Psoas muscle (tissue), 8 donors: ENCODE results near the gene FGD4. TPM values are rescaled to one million over a fixed set of nuclear protein-coding genes. Genes with fewer than 3 reads are reported as not detected.

Experiments used
- ATAC-seq, 4 donors: fragments of 200-7000 bp; cut with Tn5 transposase; one replicate each; pipeline ENCODE4 v1.9.1; 2020; ENCODE audit warnings: moderate library complexity in 3 of 4, mild to moderate bottlenecking in 2 of 4
- DNase-seq, 2 donors: peaks; one replicate each; pipeline ENCODE4 v3.0.0-alpha.2; 2020
- H3K27ac ChIP-seq: fragments of 200-600 bp; one replicate; pipeline ENCODE4 v1.8.0; 2022
- H3K27me3 ChIP-seq, 3 donors: fragments of 200-600 bp in 1 of 3; one replicate each; pipeline versions ENCODE4 v1.6.1 to v1.8.0; 2013 to 2022; ENCODE audit warnings: low read length in 2 of 3, mild to moderate bottlenecking in 2 of 3, moderate library complexity in 1 of 3; ENCODE audit not compliant: insufficient read depth in 3 of 3
- H3K36me3 ChIP-seq, 2 donors: fragments of 200-600 bp in 1 of 2; one replicate each; pipeline versions ENCODE4 v1.6.1 to v1.8.0; 2013 to 2022; ENCODE audit warnings: low read depth in 1 of 2, mild to moderate bottlenecking in 1 of 2, moderate library complexity in 1 of 2; ENCODE audit not compliant: insufficient read depth in 1 of 2
- H3K4me1 ChIP-seq: fragments of 200-600 bp; one replicate; pipeline ENCODE4 v1.8.0; 2022
- H3K4me3 ChIP-seq: fragments of 200-600 bp; one replicate; pipeline ENCODE4 v1.8.0; 2022; ENCODE audit warnings: mild to moderate bottlenecking
- H3K9me3 ChIP-seq: fragments of 200-600 bp; one replicate; pipeline ENCODE4 v1.8.0; 2022
- WGBS, 3 donors: extraction: QIAGEN DNeasy Blood & Tissue Kit; methylation state at CpG; one replicate each; pipeline versions ENCODE4 v1.1.6 to v1.1.7; 2013; 5-methylcytosine and 5-hydroxymethylcytosine counted together
- intact Hi-C, 2 donors: fragments of 100-400 bp; cut with DNase I; formaldehyde crosslinking; loops; one replicate each; pipeline versions ENCODE4 v1.11.0 to v1.14.2; 2022
- polyA plus RNA-seq, 3 donors: library from polyadenylated mRNA; stranded (reverse); fragments of 200-250 nt; gene quantifications; one replicate each; pipeline ENCODE4 v1.2.3, GENCODE V29; 2013
- total RNA-seq, 4 donors: library from RNA; stranded (reverse); fragmentation: NEBNext Ultra II Directional in 2 of 4; extraction: Animal tissue kit (Norgen Biotek cat#: 25700) in 2 of 4; gene quantifications; one replicate each; pipeline versions ENCODE4 v1.2.1 to v1.2.4, GENCODE V29; 2021 to 2023
- TF ChIP-seq, protein P1 (sequence below): fragments of 200-600 bp; IDR thresholded peaks from one replicate; pipeline ENCODE4 v1.8.0; 2022; ENCODE audit warnings: antibody characterized with exemption
- donor health status: healthy with polysubstance abuse.
- donor health status: DM: no; HTN: no; CAD: no; lungs with moderate emphysema.
- donor health status: Bipolar disorder and iron deficiency.
- donor health status: healthy.
- donor health status: DM: yes; HTN: yes; CAD: no.
- donor health status: DM: no; HTN: no; CAD: no.
- donor health status: DM: no; HTN: no; CAD: no.
- donor health status: DM: yes; HTN: yes; CAD: no.

The FGD4 gene
- total and polyA plus RNA-seq, 7 donors: 1.1 to 20.8 (median 14.9) TPM

GRCh38 chr12:32478858-32479725 is 79.7 kb downstream of the FGD4 start:
- 52 to 75% (median 55%) methylated on average over 5 of the region's 5 CpGs for WGBS, 3 donors
- no peak for ATAC-seq

DNA sequence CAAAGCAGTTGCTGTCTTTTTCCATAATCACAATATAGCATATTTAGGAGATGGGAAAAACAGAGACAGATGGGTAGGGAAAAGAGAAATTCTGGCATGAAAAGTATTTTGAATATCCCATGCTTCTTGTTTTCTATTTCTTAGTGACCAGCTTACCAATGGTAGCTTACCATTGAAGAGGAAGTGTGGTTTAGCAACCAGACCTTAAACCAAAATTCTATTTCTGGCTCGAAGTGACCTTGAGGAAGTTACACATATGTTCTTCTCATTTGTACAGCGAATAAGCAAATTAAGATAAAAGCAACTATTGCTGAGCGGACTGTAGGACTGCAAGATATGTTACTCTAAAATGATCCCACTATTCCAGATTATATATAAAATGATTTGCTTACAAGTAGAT is 82.9 kb downstream of the FGD4 start:
- H3K4me1 ChIP-seq: peaks cover 41% of the 10 kb centered on the region
- peak overlapping the region; percentile 56 for H3K27ac ChIP-seq
- no peak overlapping the region for H3K4me3 ChIP-seq
- TF ChIP-seq, protein P1, sequence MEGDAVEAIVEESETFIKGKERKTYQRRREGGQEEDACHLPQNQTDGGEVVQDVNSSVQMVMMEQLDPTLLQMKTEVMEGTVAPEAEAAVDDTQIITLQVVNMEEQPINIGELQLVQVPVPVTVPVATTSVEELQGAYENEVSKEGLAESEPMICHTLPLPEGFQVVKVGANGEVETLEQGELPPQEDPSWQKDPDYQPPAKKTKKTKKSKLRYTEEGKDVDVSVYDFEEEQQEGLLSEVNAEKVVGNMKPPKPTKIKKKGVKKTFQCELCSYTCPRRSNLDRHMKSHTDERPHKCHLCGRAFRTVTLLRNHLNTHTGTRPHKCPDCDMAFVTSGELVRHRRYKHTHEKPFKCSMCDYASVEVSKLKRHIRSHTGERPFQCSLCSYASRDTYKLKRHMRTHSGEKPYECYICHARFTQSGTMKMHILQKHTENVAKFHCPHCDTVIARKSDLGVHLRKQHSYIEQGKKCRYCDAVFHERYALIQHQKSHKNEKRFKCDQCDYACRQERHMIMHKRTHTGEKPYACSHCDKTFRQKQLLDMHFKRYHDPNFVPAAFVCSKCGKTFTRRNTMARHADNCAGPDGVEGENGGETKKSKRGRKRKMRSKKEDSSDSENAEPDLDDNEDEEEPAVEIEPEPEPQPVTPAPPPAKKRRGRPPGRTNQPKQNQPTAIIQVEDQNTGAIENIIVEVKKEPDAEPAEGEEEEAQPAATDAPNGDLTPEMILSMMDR: no peak
- ATAC-seq: peak in 1 of 4 donors; percentile 37
- H3K9me3 ChIP-seq: no peaks in the 10 kb centered on the region
- intact Hi-C loops: no loop called here
- WGBS, 3 donors: 50 to 63% (median 57%) methylated on average over 3 of the region's 3 CpGs
- no peaks in the 10 kb centered on the region for H3K36me3 ChIP-seq
- H3K27me3 ChIP-seq: no peaks in the 10 kb centered on the region
- no peak for DNase-seq

More at GRCh38 chr12:32478858-32479725, 79.7 kb downstream of the FGD4 start:
- TF ChIP-seq, protein P1: no peak
- no peak for DNase-seq
- H3K4me1 ChIP-seq: peaks cover 38% of the 10 kb centered on the region
- no peak overlapping the region for H3K4me3 ChIP-seq
- no peaks in the 10 kb centered on the region for H3K36me3 ChIP-seq
- no peaks in the 10 kb centered on the region for H3K27me3 ChIP-seq
- intact Hi-C loops: no loop called here
- H3K27ac ChIP-seq: peak overlapping the region; percentile 54
- H3K9me3 ChIP-seq: no peaks in the 10 kb centered on the region

DNA sequence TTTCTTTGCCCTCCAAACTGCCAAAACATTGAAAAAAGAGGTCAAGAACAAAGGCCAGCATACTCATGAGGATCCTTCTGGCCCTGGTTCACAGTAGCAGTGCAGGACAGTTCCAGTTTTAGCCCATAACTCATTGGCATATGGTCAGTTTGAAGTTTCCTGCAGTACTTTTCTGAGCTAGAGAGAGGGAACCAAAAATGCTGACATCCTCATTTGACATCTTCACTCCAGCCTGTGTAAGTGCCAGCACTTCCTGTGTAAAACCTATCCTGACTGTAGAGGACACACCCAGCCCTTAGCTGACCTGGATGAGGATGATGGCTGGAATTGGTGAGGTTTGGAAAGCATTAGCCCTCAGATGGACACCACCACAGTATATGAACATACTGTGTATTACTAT is 84.1 kb downstream of the FGD4 start:
- Histone ChIP-seq H3K9me3 (no peaks in the 10 kb centered on the region), H3K4me3 (no peak overlapping the region), H3K4me1 (peaks cover 47% of the 10 kb centered on the region), H3K27me3 (no peaks in the 10 kb centered on the region), H3K36me3 (no peaks in the 10 kb centered on the region), H3K27ac (peak overlapping the region; percentile 56)
- intact Hi-C loops: no loop called here
- DNase-seq (no peak), ATAC-seq (peak; percentile 56 to 74 (median 73))
- TF ChIP-seq, protein P1: no peak

DNA sequence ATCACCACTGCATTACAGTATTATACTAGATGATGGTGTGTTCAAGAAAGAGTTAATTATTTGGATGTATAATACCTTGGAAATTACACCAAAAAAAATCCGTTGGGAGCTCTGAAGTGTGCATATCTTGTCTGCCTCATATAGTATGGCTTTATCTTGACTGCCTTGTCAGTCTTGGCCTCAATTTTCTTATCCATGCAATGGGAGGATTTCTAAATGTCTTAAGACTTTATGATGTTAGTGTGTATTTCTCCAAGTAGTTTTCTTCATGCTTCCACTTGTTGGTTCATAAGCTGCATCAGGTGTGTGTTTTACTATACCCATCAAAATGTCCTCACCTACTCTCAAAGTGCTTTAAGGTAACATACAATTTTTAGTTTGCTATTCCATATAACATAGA is 84.6 kb downstream of the FGD4 start:
- Histone ChIP-seq H3K4me3 (no peak overlapping the region), H3K27ac (peak overlapping the region; percentile 56), H3K36me3 (no peaks in the 10 kb centered on the region), H3K9me3 (no peaks in the 10 kb centered on the region), H3K27me3 (no peaks in the 10 kb centered on the region), H3K4me1 (peaks cover 46% of the 10 kb centered on the region)
- no peak for ATAC-seq
- TF ChIP-seq, protein P1: no peak
- WGBS, 3 donors: 43 to 59% (median 59%) methylated on average over 1 of the region's 1 CpG
- DNase-seq: no peak
- intact Hi-C loops: no loop called here
